Tibial nerve (tissue), 4 donors: ENCODE measurements around the gene GBP7.
"Not testable (repeated sequence)": the region's sequence is repeated elsewhere in the genome, so short reads cannot be mapped to it uniquely, and the experiment has no call there.

Experiments used
- EP300 ChIP-seq, 2 donors: sonication (generic); formaldehyde crosslinking; IDR thresholded peaks; one replicate each; pipeline ENCODE4 v1.6.1; 2017; ENCODE audit warnings: antibody characterized with exemption in 2 of 2, mild to moderate bottlenecking in 1 of 2
- TF ChIP-seq, protein P1 (sequence below), 5 experiments: fragments of 200-600 bp in 3 of 5; fragments of 450-650 bp in 2 of 5; sonication (generic) in 3 of 5; IDR thresholded peaks; one replicate each; pipeline ENCODE4 v1.5.1; 2016 to 2019; ENCODE audit warnings: antibody characterized with exemption in 5 of 5, mild to moderate bottlenecking in 3 of 5, moderate library complexity in 2 of 5

DNA sequence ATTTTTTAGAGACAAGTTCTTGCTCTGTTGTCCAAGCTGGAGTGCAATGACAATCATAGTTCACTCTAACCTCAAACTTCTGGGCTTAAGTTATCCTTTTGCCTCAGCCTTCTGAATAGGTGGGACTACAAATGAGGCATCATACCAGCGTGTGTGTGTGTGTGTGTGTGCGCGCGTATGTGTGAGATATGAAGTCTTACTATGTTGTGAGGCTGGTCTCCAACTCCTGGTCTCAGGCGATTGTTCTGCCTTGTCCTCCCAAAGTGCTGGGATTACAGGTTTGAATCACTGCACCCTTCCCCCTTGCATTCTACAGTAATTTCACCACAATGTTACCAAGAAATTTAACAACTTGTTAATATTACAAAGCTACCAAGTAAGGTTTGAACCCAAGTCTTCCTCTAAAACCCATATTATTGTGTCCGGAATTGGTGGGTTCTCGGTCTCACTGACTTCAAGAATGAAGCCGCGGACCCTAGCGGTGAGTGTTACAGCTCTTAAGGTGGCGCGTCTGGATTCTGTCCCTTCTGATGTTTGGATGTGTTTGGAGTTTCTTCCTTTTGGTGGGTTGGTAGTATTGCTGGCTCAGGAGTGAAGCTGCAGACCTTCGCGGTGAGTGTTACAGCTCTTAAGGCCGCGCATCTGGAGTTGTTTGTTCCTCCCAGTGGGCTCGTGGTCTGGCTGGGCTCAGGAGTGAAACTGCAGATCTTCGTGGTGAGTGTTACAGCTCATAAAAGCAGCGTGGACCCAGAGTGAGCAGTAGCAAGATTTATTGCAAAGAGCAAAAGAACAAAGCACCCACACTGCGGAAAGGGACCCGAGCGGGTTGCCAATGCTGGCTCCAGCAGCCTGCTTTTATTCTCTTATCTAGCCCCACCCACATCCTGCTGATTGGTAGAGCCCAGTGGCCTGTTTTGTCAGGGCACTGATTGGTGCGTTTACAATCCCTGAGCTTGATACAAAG is 48.9 kb downstream of the GBP7 start:
- TF ChIP-seq, protein P1, sequence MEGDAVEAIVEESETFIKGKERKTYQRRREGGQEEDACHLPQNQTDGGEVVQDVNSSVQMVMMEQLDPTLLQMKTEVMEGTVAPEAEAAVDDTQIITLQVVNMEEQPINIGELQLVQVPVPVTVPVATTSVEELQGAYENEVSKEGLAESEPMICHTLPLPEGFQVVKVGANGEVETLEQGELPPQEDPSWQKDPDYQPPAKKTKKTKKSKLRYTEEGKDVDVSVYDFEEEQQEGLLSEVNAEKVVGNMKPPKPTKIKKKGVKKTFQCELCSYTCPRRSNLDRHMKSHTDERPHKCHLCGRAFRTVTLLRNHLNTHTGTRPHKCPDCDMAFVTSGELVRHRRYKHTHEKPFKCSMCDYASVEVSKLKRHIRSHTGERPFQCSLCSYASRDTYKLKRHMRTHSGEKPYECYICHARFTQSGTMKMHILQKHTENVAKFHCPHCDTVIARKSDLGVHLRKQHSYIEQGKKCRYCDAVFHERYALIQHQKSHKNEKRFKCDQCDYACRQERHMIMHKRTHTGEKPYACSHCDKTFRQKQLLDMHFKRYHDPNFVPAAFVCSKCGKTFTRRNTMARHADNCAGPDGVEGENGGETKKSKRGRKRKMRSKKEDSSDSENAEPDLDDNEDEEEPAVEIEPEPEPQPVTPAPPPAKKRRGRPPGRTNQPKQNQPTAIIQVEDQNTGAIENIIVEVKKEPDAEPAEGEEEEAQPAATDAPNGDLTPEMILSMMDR (IDR thresholded peaks at IDR 0.05), result not testable (repeated sequence)
- not testable (repeated sequence) for TF ChIP-seq EP300 (IDR thresholded peaks at IDR 0.05)
